GM18861 (cell line): ENCODE data around the gene PTPRD.

ENCODE experiments used
- ATAC-seq: cut with Tn5 transposase; IDR thresholded peaks from one replicate; pipeline ENCODE4 v1.9.1; 2021; ENCODE audit not compliant: unreplicated experiment

The PTPRD gene

DNA sequence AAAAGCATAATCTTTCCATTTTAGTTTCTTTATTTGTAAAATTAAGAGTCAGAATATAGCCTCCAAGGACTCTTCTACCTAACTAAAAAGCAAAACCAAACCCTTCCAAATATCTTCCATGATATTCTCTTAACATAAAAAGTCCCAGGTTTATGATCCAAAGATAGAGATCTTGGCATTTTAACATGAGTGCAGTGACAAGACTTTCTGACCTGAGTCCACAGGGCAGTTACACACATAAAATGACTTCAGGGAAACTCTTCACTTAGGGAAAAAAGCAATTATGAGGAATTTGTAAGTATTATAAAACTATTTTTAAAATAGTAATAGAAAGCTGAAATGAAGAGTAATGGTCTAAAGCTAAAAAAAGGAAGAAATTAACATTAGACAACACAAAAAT is 2040.6 kb downstream of the PTPRD start:
- no peak for ATAC-seq

DNA sequence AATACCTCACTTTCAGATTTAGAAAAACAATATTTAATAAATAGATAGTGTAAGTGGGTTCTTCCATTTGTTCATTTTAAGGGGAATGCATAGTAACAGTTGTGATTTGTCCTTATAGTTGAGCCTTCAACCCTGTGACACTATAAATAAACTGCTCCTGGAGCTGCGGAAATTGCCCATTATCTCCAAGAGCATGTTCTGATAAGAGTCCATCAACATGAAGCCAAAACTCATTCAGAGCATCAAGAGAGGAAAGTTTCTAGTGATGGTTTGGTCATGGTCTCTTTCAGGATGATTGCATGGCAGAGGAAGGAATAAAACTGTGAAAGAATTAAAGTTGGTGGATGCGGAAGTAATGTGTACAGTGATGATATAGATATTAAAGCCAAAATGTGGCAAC is 2041.2 kb downstream of the PTPRD start:
- no peak for ATAC-seq

DNA sequence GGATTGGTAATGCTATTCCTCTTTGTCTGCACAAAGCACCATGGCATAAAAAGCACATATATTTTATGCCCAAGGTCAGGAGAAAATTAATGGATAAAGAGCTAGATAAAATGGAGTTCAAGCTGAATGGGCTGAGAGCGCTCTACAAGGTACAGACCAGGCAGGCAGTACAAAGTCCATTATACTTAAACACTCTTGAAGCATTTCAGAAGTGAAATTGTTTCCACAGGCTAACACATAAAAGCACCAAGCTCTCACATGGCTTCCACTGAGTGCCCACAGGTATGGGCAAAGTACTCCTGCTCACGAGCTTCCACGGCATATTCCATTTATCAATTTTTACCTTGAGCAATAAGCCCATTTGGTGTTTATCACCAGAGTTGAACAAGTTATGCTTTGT is 2042.0 kb downstream of the PTPRD start:
- ATAC-seq: no peak

DNA sequence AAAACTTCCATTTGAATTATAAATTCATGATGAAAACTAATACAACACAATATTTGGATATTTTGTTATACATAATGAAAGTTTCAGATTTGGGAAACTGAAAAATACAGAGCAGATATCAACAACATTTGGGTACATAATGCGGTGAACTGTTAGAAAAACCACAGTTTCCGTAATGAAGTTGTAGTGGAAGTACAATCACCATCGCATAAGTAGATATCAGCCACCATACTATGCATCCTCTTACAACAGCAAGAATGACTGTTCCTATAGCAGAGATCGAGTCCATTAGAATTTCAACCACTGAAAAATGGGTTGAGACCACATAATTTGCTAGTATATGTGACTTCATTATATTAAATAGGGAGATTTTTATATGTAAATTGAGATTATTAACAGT is 2043.0 kb downstream of the PTPRD start:
- no peak for ATAC-seq

DNA sequence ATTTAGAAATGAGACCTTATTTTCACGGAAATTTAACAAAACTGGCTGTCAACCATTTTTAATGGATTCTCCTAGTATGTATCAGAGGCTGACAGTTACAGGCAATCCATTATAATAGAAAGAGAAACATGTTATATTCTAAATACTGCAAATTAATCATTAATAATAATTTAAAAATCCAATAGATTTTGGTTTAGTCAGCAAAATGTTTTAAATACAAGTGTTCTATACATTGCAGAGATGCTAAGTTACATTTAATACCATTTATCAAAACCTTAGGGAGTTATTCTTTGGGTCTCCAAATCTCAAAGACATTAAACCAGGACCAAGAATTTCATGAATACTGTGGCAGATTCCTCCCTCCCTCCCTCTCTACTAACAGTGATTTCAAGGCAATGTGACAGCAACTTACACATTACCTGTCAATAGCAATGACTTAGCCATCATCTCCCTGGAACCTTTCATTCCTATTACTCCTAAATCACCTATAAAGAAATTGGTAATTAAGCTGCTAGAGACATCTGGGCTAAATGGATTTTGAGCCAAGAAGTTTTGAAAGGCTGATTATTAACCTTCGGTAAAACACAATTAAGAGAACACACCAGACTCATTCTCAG is 2044.7 kb downstream of the PTPRD start:
- no peak for ATAC-seq

DNA sequence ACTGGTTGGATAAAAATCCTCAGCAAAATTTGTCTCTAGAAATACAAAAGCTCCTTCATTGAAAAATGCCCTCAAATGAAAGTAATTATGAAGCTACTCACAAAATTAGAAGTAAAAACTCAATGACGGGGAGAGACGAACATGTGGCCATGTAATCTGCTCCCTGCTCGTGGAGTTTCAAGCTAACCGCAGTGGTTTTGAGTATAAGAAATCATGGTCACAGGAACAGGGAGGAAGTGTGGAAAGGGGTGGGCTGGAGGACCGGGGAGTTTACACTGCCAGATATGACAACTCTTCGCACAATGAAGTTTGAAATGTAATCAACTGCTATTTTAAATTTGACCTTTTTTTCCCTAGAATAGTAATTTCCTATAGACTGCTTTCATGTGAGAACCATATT is 2047.8 kb downstream of the PTPRD start:
- no peak for ATAC-seq

DNA sequence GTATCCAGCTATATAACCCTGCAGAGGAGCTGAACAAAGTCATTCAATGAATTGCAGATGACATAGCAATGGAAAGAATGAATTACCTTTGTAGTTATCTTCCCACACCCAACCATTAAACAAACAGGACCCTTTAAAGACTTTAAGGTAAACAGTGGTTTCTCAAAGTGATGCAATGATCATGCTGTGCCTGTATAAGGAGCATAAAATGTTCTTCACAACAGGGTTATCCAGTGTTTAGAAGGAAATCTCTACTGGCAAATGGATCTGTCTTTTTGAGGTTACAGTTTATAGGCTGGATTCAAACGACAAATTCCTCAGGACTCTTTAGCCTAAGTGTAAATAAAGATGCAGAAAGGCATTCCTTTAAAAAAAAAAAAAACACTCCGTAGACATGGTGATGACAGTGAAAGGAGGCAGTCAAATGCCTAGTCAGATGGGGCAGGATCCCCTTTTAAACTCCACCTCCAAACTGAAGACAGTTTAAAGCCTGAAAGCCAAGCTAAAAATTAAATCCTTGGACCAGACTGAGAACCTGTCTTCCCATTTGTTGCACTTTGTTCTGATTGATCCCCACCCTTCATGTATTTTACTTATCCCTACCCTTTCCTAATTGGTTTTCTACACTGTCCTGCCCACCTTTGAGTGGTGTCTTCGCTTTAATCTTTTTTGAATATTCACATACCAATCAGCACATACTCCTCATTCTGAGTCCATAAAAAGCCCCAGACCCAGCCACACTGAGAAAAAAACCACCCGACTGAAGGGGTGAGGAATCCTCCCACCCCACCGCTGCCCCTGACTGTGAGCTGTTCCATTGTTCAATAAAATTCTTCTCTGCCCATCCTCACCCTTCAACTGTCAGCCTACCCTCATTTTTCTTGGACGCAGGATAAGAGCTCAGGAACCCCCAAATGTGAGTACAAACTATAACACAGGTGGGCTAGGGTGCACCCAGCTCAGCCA is 2052.0 kb downstream of the PTPRD start:
- ATAC-seq: no peak

DNA sequence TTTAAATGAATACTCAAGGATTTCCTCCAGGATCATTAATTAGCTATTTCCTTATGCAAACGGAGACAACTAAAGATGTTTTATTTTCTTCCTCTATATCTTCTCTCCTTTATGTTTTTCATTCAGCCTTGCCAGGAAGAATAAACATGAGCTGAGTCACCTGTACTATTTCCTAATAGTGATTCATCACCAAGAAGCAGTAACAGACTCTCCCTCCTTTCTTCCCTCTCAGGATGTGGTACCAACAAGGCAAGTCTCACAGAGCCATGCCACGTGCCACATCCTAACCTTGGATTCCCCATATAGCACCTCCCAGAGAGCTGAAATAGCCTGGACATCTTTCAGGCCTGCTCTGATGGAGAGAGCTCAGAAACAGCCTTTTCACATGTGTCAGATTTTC is 2054.6 kb downstream of the PTPRD start:
- no peak for ATAC-seq

DNA sequence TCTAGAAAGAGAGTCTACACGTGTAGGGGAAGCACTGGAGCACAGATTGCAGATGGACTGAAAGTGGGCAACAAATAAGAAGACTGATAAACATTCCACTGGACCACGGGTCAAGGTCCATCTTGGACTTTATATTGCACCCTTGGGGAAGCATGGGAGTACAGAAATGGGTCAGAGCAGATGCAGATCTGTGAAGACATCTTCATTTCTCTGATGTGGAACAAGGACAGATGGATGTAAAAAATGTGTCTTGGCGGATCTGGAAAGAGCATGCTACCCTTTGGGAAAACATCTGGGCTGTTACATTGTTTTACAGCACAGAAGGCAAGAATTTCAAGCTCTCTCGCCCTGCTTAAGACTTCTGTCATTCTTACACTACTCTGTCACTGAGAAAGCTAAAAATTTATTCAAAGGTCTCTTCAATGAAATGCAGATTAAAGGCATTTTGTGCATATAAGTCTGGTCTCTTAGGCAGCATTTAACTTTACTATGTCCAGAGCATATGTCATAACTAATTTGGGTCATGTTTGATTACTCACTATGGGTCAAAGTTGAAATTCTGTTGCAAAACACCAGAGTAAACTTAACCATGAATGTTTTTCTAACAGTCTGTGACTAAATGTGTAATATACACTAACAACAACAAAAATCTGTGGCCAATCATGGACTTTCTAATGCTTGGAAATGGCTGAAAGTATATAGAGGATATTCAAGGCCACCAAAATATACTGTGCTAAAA is 2056.9 kb downstream of the PTPRD start:
- ATAC-seq: no peak

DNA sequence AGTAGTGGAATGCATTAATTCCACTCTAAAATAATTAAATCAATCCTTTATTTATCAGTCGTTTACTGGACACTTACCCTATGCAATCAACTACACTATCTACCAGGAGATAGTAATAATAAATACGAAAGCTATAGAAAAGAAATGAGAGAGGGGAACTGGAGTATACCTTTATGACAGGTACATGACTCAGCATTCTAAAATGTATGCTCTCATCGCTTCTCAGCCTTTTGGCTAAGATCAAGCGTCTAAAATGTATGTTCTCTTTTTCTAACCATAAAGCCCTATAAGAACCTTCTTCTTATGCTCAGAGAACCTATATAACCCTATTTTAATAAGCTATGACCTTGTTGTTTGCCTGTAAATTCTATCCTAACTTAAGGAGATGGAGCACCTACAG is 2059.4 kb downstream of the PTPRD start:
- no peak for ATAC-seq

DNA sequence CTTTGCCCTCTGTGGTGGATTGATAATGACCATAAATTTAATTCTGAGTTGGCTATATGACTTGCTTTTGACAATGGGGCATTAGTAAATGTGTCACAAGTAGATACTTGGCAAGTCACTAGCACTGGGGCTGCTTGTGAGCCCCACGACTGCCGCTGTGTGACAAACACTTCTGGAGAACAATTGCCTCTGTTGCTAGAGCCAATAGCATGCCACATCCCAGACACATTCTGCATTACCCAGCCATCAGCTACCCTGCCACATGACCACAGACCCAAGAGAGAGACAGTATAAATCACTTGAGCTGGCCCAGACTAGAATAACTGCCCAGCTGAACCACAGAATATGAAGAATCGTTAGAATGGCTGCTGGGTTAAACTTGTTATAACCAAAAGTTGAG is 2060.1 kb downstream of the PTPRD start:
- no peak for ATAC-seq

DNA sequence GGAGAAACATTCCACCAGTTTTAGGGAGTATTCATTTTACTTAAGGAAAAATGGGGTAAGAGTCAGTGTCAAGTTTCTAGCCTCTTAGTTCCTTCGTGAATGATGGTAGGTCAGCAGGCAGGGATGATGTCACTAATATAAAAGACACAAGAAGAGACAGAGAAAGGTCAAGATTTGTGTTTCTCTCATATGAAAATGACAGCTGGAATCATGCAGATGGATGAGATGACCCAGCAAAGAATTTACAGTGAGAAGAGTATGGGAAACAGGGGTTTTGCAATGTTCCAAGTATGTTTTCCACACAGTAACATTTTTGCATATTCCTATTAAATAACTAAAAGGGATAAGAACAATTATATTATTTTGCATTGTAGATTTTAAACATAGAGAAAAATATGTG is 2063.6 kb downstream of the PTPRD start:
- ATAC-seq: no peak

DNA sequence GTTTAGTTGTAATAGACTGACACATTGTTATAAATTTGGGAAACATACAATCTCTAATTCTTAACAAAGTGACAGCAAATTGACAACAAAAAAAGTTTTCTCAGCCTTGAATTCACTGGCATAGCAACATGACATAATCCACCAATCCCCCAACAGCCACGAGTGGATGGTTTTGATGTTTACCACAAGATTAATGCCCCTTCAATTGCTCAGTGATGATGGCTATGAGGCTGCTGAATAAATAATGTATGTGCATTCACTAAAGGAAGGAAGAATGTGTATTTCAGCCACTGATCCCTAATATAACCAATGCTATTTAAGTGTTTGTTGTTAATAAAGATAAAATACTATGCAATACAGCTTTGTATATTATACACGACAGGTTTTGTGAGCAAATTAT is 2069.6 kb downstream of the PTPRD start:
- ATAC-seq: no peak

DNA sequence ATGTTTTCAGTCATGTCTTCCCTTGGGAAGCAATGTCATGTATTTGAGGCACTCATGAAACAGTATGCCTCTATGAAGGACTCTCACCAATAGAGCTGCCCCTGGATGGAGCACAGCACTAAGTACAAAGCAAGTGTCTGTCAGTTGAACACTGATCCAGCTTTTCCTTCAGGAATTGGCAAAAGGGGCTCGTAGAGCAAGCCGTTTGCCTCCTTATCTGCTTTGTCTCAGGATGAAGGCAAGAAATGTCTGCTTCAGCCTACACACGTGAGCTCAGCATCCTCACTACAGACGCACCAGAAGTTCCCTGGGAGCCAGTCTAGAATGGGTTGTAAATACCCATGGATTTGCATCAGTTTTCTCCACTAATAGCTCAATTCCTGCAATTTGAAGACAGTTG is 2070.3 kb downstream of the PTPRD start:
- ATAC-seq: no peak

DNA sequence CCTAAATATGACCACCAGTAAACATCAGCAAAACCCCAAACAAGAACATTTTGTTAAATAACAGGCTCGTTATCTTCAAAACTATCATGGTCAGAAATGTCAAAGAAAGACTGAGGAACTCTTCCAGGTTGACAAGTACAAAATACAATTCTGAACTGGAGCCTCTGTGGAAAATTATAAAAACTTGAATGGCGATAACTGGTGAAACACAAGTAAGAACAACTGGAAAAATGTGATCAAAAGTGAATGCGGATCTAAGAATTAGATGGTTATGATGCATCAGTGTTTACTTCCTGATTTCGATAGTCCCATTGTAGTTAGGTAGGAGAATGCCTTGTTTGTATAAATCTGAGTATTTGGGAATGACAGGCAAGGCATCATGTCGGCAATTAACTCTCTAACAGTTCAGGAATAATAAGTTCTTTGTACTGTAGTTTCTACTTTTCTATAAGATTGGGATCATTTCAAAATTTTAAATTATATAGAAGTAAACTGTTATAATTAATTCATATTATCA is 2073.1 kb downstream of the PTPRD start:
- ATAC-seq: no peak

DNA sequence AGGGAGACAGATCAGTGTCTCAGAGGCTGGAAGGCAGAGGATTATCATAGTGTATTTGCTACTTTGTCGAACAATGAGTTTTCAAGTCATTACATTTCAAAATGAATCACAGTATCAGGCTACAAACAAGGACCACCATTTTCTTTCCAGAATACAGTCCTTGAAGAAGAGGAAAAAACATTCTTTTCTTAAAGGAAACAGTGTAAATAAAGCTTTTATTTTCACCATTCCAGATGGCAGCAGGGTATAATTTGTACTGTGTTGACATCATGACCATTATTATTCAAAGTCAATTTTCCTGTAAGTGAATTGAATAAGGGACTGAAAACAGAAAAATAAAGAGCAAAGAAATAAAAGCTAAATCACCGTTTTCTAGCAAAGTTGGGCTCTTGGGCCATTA is 2076.0 kb downstream of the PTPRD start:
- ATAC-seq: no peak

DNA sequence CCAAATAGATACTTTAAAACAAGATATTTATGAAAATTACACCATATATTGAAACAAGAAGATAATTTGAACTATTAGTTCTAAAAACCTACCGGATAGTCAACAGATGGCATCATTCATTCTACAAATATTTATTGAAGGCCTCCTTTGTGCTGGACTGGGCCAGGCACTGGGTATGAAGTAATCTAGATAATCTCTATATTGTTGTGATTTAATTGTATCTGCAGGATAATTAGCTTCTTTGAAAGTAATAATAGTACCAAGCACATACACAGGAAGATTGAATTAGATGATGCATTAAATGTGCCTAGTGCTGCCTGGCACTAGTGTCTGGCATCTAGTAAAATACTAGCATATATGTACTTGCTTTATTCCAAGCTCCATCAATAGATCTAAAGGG is 2078.0 kb downstream of the PTPRD start:
- no peak for ATAC-seq

DNA sequence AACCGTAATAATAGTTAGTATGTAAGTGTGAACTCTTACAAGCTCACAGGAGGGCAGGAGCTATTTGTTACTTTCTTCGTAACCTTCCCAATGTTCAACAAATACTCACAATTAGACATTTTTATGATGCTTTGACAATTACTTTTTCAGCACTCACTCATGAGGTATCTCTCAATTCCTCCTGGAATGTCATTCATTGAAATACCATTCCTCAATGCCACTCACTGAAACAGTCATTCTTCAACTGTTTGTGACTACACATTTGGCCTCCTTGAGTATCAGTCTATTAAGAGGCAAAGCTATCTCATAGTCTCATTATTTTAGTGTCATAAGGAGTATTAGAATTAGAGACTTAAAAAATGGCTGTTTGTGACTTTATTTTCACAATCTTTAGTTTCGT is 2079.1 kb downstream of the PTPRD start:
- ATAC-seq: no peak

DNA sequence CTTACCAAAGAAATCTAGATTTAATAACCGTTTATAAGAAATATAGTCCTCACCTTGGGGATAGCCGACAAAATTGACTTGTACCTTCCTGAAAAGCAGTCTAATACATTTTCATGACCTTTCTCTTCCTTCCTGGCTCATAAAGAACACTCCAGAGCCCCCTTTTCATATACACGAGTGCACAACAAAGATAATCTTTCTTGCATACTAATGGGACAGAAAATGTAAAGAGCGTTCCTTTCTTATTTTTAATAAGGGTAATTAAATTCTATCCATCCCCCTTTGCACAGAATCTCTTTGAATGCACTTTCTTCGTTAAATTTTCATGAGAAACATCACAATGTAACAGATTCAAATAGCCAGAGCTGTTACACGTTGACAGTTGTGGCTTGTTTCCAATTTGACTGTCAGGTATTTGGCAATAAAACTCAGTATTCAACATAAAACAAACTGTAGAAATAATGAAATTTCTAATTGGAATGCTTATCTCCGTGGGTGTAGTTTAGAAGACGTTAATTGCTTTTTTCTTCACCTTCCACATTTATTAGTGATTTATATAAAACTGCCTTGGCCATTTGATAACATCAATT is 2080.9 kb downstream of the PTPRD start:
- no peak for ATAC-seq

DNA sequence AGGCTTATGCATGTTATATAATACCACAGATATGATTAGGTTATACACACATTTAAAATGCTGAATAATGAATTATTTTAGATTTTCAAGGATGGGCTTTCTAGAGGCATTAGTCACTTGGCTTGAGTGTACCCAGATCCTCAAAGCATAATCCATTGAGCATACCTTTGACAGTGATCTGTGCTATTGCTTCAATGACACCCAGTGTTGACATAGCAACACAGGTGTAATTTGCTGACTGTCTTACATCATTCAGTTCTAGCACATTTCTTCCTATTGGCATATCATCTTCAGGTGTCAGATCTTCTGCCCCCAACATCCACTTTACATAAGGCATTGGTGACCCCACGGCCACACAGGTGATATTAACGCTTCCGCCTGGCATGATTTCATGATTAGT is 2091.7 kb downstream of the PTPRD start:
- ATAC-seq: no peak

DNA sequence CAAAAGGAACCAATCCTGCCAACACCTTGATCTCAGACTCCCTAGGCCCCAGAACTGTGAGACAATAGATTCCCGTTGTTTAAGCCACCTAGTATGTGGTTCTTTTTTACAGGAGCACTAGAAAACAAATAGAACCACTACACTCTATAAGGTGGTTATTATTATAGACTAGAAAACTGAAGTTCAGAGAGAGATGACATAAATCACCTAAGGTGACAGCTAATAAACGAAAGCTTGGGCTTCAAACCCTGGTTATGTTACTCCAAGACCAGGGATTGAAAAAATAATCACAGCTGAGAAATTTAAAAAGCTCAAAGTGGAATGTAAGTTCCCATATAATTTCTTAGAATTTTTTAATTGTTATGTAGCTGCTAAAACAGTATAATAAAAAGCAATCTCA is 2097.1 kb downstream of the PTPRD start:
- no peak for ATAC-seq
